Cardiac fibroblast (primary cell): ENCODE results near the gene GSTO1.
A peak's percentile ranks its signal among the peaks of the same experiment; 100 is the strongest.

Experiments used
- DNase-seq, 2 donors: peaks; one replicate each; pipeline versions ENCODE4 v3.0.0 to v3.0.0-alpha.2; 2010; ENCODE audit warnings: low read depth in 2 of 2
- H3K4me3 ChIP-seq, 2 donors: replicated peaks in 1 of 2; 1 replicate in 1 of 2; 2 replicates in 1 of 2; pipeline ENCODE4 v1.5.1; 2011; ENCODE audit warnings: low read depth in 2 of 2, low read length in 2 of 2, mild to moderate bottlenecking in 2 of 2, moderate library complexity in 1 of 2
- CTCF ChIP-seq: IDR thresholded peaks from one replicate; pipeline ENCODE4 v1.5.1; 2011; ENCODE audit warnings: low read depth, mild to moderate bottlenecking, low read length, inconsistent platforms

Gene GSTO1

GRCh38 chr10:104284846-104285245, 30.2 kb downstream of the GSTO1 start:
- no peak overlapping the region for H3K4me3 ChIP-seq
- no peak for TF ChIP-seq CTCF
- DNase-seq = no peak

- DNase-seq = no peak
- no peak for TF ChIP-seq CTCF
- no peak overlapping the region for H3K4me3 ChIP-seq
Measured at GRCh38 chr10:104286939-104287338, 32.2 kb downstream of the GSTO1 start.

- H3K4me3 ChIP-seq = no peak overlapping the region
- TF ChIP-seq CTCF = no peak
- peak in 1 of 2 donors; percentile 60 for DNase-seq
Measured at GRCh38 chr10:104288355-104288754, 33.7 kb downstream of the GSTO1 start.

GRCh38 chr10:104291439-104291951, 36.8 kb downstream of the GSTO1 start:
- DNase-seq = peak; percentile 92 to 94
- H3K4me3 ChIP-seq = no peak overlapping the region
- TF ChIP-seq CTCF = peak; percentile 100

GRCh38 chr10:104293011-104293410, 38.3 kb downstream of the GSTO1 start:
- TF ChIP-seq CTCF = no peak
- DNase-seq = peak; percentile 73 to 84

GRCh38 chr10:104293781-104294321, 39.2 kb downstream of the GSTO1 start:
- H3K4me3 ChIP-seq = no peak overlapping the region
- TF ChIP-seq CTCF = no peak
- DNase-seq = peak; percentile 19 to 38

More at GRCh38 chr10:104293011-104293410, 38.3 kb downstream of the GSTO1 start:
- no peak overlapping the region for H3K4me3 ChIP-seq
